ENCODE measurements around the gene SGK2. TPM values are rescaled to one million over a fixed set of nuclear protein-coding genes. Genes with fewer than 3 reads are reported as not detected.

SGK2 gene
- total and polyA plus RNA-seq, 4 donors, result 2.7 to 5.0 (median 3.1) TPM

DNA sequence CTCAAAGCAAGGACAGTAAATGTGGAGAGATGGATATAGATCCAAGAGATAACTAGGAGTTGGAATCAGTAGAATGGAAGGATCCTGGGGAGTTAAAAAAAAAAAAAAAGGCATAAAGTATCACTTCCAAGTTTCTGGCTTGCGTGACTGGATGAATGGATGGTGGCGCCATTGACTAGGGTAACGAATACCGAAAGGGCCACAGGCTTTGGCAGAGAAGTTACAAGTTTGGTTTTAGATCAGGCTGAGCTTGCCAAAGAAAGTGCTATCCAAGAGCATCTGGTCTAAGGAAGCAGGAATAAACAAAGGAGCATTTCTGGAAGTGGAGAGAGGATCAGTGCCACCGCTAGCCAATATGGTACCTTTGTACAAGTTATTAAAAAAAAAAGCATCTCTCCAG lies 33.8 kb upstream of the SGK2 start:
- ATAC-seq (ENCODE audit: low FRiP score) (no peak), DNase-seq (no peak)
- H3K27me3 ChIP-seq (ENCODE audit: control insufficient read depth in 1 of 2, insufficient read depth in 2 of 2, low read length in 1 of 2), result no peaks in the 10 kb centered on the region
- no peaks in the 10 kb centered on the region for H3K9me3 ChIP-seq (ENCODE audit: control insufficient read depth, low read length)
- no peaks in the 10 kb centered on the region for H3K36me3 ChIP-seq (ENCODE audit: control insufficient read depth in 1 of 2, insufficient read depth in 2 of 2, low read length in 1 of 2)
- 70 to 82% methylated on average over 5 of the region's 5 CpGs for WGBS, 2 donors
- H3K4me1 ChIP-seq (ENCODE audit: control insufficient read depth in 1 of 2, insufficient read depth in 2 of 2, low read length in 2 of 2), result no peaks in the 10 kb centered on the region
- no peak overlapping the region for H3K4me3 ChIP-seq (ENCODE audit: low read length in 2 of 2)
- intact Hi-C loops (cut with DNase I), result no loop called here
- H3K27ac ChIP-seq (ENCODE audit: low read depth in 1 of 2, low read length in 2 of 2), result no peak overlapping the region

DNA sequence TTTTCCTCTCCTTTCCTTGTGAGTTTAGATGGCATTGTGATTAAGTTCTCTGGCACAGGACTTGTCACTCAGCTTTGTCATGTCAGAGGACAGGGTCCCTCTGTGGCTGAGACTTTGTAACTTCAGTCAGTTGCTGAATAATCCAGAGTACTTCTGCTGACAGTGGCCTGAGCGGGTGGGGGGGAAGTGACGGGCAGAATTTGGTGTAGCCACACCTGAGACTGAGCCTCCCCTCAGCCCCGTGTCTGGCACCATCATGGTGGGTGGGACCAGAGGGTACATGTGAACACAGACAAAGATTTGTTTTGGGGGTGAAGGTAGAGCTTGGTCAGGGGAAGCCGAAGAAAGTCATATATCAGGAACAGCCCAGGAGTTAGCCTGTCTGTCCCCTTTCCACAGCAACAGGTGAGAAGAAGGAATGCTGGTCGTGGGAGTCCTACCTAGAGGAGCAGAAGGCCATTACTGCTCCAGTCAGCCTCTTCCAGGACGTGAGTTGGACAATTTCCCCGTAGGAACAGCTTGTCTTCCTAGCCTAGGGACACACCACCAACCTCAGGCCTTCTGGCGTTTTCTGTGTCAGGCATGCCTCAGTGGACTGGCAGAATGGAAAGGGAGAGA lies 30.5 kb upstream of the SGK2 start:
- 84 to 86% methylated on average over 8 of the region's 8 CpGs for WGBS, 2 donors
- intact Hi-C loops (cut with DNase I), result no loop called here
- DNase-seq, result no peak

DNA sequence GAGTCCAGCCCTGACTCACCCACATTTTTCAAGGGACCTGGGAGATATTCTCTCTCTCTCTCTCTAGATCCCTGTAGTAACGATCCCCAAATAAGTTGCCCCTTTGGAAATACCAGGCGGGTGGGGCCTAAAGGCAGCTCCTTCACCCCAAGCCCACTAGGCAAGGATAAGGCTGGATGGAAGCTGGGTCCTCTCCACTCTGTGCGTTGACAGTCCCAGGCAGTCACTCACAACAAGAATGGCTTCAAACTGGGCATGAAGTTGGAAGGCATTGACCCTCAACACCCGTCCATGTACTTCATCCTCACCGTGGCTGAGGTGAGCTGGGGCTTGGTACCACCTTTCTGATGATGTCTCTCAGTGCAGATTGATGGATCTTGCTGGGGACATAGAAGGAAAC lies 29.8 kb upstream of the SGK2 start:
- no peaks in the 10 kb centered on the region for H3K4me1 ChIP-seq (ENCODE audit: control insufficient read depth in 1 of 2, insufficient read depth in 2 of 2, low read length in 2 of 2)
- no peaks in the 10 kb centered on the region for H3K27me3 ChIP-seq (ENCODE audit: control insufficient read depth in 1 of 2, insufficient read depth in 2 of 2, low read length in 1 of 2)
- intact Hi-C loops (cut with DNase I), result no loop called here
- no peak for DNase-seq
- H3K9me3 ChIP-seq (ENCODE audit: control insufficient read depth, low read length), result no peaks in the 10 kb centered on the region
- H3K4me3 ChIP-seq (ENCODE audit: low read length in 2 of 2), result no peak overlapping the region
- no peak for ATAC-seq (ENCODE audit: low FRiP score)
- 92% methylated on average over 5 of the region's 5 CpGs for WGBS, 2 donors
- no peak overlapping the region for H3K27ac ChIP-seq (ENCODE audit: low read depth in 1 of 2, low read length in 2 of 2)
- H3K36me3 ChIP-seq (ENCODE audit: control insufficient read depth in 1 of 2, insufficient read depth in 2 of 2, low read length in 1 of 2), result no peaks in the 10 kb centered on the region

More for the DNA sequence above, 30.5 kb upstream of the SGK2 start:
- Histone ChIP-seq H3K27me3 (ENCODE audit: control insufficient read depth in 1 of 2, insufficient read depth in 2 of 2, low read length in 1 of 2) (no peaks in the 10 kb centered on the region), H3K36me3 (ENCODE audit: control insufficient read depth in 1 of 2, insufficient read depth in 2 of 2, low read length in 1 of 2) (no peaks in the 10 kb centered on the region), H3K4me1 (ENCODE audit: control insufficient read depth in 1 of 2, insufficient read depth in 2 of 2, low read length in 2 of 2) (no peaks in the 10 kb centered on the region), H3K27ac (ENCODE audit: low read depth in 1 of 2, low read length in 2 of 2) (no peak overlapping the region), H3K9me3 (ENCODE audit: control insufficient read depth, low read length) (no peaks in the 10 kb centered on the region), H3K4me3 (ENCODE audit: low read length in 2 of 2) (no peak overlapping the region)
- ATAC-seq (ENCODE audit: low FRiP score), result no peak

GRCh38 chr20:43529457-43530153 lies 29.2 kb upstream of the SGK2 start:
- DNase-seq (no peak), ATAC-seq (ENCODE audit: low FRiP score) (no peak)
- intact Hi-C loops (cut with DNase I), result no loop called here
- H3K36me3 ChIP-seq (ENCODE audit: control insufficient read depth in 1 of 2, insufficient read depth in 2 of 2, low read length in 1 of 2), result no peaks in the 10 kb centered on the region
- H3K27me3 ChIP-seq (ENCODE audit: control insufficient read depth in 1 of 2, insufficient read depth in 2 of 2, low read length in 1 of 2), result no peaks in the 10 kb centered on the region
- no peak overlapping the region for H3K27ac ChIP-seq (ENCODE audit: low read depth in 1 of 2, low read length in 2 of 2)
- no peaks in the 10 kb centered on the region for H3K4me1 ChIP-seq (ENCODE audit: control insufficient read depth in 1 of 2, insufficient read depth in 2 of 2, low read length in 2 of 2)
- H3K4me3 ChIP-seq (ENCODE audit: low read length in 2 of 2), result no peak overlapping the region
- H3K9me3 ChIP-seq (ENCODE audit: control insufficient read depth, low read length), result no peaks in the 10 kb centered on the region
- 91 to 97% methylated on average over 3 of the region's 3 CpGs for WGBS, 2 donors

DNA sequence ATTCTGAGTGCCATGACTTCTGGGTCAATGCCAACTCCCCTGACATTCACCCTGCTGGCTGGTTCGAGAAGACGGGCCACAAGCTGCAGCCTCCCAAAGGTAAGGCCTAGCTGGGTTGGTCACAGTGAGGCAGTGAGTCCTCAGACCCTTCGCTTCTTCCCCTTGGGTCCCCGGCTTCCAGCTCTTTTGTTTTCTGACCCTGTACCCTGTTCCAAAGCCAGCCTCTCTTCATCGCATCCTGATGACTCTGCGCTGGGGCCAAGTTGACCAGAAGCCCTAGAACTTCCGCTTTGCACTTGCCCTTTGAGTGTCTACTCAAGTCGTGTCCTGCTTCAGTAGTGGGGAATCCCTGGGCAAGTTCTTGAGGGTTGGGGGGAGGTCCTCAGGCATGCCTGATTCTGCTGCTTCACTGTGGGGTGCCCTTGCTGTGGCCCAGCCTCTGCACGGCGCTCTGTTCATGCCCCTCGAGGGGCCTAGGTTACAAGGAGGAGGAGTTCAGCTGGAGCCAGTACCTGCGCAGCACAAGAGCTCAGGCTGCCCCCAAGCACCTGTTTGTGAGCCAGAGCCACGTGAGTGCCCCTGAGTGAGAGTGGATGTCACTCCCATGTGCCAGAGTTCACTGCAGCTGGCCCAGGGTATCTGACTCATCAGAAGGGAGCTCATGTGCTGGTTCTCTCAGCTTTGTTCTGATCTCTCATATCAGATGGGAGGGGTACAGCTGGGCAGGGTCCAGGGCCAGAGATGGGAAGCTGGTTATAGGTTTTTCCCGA lies 28.3 kb upstream of the SGK2 start:
- intact Hi-C loops (cut with DNase I), result no loop called here
- H3K27me3 ChIP-seq (ENCODE audit: control insufficient read depth in 1 of 2, insufficient read depth in 2 of 2, low read length in 1 of 2), result no peaks in the 10 kb centered on the region
- no peak overlapping the region for H3K27ac ChIP-seq (ENCODE audit: low read depth in 1 of 2, low read length in 2 of 2)
- no peaks in the 10 kb centered on the region for H3K9me3 ChIP-seq (ENCODE audit: control insufficient read depth, low read length)
- H3K4me3 ChIP-seq (ENCODE audit: low read length in 2 of 2), result no peak overlapping the region
- no peaks in the 10 kb centered on the region for H3K4me1 ChIP-seq (ENCODE audit: control insufficient read depth in 1 of 2, insufficient read depth in 2 of 2, low read length in 2 of 2)
- H3K36me3 ChIP-seq (ENCODE audit: control insufficient read depth in 1 of 2, insufficient read depth in 2 of 2, low read length in 1 of 2), result no peaks in the 10 kb centered on the region
- WGBS, 2 donors, result 87 to 89% methylated on average over 14 of the region's 14 CpGs
- no peak for ATAC-seq (ENCODE audit: low FRiP score)
- no peak for DNase-seq

DNA sequence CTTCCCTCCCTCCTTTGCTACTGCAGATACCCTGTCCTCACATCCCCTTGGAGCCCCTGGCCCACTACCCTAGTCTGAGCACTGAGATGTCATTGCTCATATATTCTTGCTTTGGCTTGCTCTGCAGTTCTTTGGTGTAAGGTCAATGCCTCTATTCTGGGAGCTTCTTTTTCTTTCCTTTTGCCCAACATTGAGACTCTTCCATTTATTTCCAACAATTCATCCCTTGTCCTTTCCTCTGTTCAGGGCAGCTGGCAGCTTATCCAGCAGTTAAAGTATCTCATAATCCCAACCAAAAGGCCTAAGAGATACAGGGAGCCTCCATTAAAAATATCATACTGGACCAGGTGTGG lies 27.8 kb upstream of the SGK2 start:
- Histone ChIP-seq H3K27ac (ENCODE audit: low read depth in 1 of 2, low read length in 2 of 2) (no peak overlapping the region), H3K9me3 (ENCODE audit: control insufficient read depth, low read length) (no peaks in the 10 kb centered on the region), H3K4me1 (ENCODE audit: control insufficient read depth in 1 of 2, insufficient read depth in 2 of 2, low read length in 2 of 2) (no peaks in the 10 kb centered on the region), H3K27me3 (ENCODE audit: control insufficient read depth in 1 of 2, insufficient read depth in 2 of 2, low read length in 1 of 2) (no peaks in the 10 kb centered on the region), H3K4me3 (ENCODE audit: low read length in 2 of 2) (no peak overlapping the region), H3K36me3 (ENCODE audit: control insufficient read depth in 1 of 2, insufficient read depth in 2 of 2, low read length in 1 of 2) (no peaks in the 10 kb centered on the region)
- intact Hi-C loops (cut with DNase I), result no loop called here
- no peak for DNase-seq
- no peak for ATAC-seq (ENCODE audit: low FRiP score)

GRCh38 chr20:43532416-43533055 lies 26.3 kb upstream of the SGK2 start:
- H3K9me3 ChIP-seq (ENCODE audit: control insufficient read depth, low read length), result no peaks in the 10 kb centered on the region
- DNase-seq, result no peak
- H3K4me1 ChIP-seq (ENCODE audit: control insufficient read depth in 1 of 2, insufficient read depth in 2 of 2, low read length in 2 of 2), result no peaks in the 10 kb centered on the region
- 93 to 95% methylated on average over 9 of the region's 9 CpGs for WGBS, 2 donors
- H3K27me3 ChIP-seq (ENCODE audit: control insufficient read depth in 1 of 2, insufficient read depth in 2 of 2, low read length in 1 of 2), result no peaks in the 10 kb centered on the region
- intact Hi-C loops (cut with DNase I), result no loop called here
- H3K4me3 ChIP-seq (ENCODE audit: low read length in 2 of 2), result no peak overlapping the region
- no peaks in the 10 kb centered on the region for H3K36me3 ChIP-seq (ENCODE audit: control insufficient read depth in 1 of 2, insufficient read depth in 2 of 2, low read length in 1 of 2)
- ATAC-seq (ENCODE audit: low FRiP score), result no peak
- no peak overlapping the region for H3K27ac ChIP-seq (ENCODE audit: low read depth in 1 of 2, low read length in 2 of 2)

DNA sequence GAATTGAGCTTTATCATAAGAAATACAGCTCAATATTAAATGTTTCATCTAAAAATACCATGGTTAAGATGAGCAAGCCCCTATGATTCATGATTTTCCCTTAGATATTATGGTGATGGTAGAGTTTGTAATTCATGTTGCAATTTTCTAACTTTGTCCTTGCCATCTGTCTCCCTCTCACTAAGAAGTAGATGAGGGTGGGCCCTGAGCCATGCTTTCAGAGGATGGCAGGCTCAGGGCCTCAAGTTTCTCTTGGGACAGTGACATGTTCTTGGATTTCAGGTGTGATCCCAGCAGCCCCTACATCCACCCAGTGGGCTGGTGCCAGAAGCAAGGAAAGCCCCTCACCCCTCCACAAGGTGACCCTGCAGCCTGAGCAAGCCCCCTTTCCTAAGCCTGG lies 25.8 kb upstream of the SGK2 start:
- Histone ChIP-seq H3K9me3 (ENCODE audit: control insufficient read depth, low read length) (no peaks in the 10 kb centered on the region), H3K27ac (ENCODE audit: low read depth in 1 of 2, low read length in 2 of 2) (no peak overlapping the region), H3K27me3 (ENCODE audit: control insufficient read depth in 1 of 2, insufficient read depth in 2 of 2, low read length in 1 of 2) (no peaks in the 10 kb centered on the region), H3K4me1 (ENCODE audit: control insufficient read depth in 1 of 2, insufficient read depth in 2 of 2, low read length in 2 of 2) (no peaks in the 10 kb centered on the region), H3K4me3 (ENCODE audit: low read length in 2 of 2) (no peak overlapping the region), H3K36me3 (ENCODE audit: control insufficient read depth in 1 of 2, insufficient read depth in 2 of 2, low read length in 1 of 2) (no peaks in the 10 kb centered on the region)
- no peak for DNase-seq
- no peak for ATAC-seq (ENCODE audit: low FRiP score)
- intact Hi-C loops (cut with DNase I), result no loop called here
